ENCODE results near the gene ACBD3.

Gene ACBD3

GRCh38 chr1:226186124-226187018, at the start of gene ACBD3:
Gene ACBD3, minus strand, starts transcription at chr1:226186741. Its CDS starts 66 bp downstream, at chr1:226186675.
- FAIRE-seq (peak; percentile 96), DNase-seq (ENCODE audit: insufficient read length, low spot score) (peak; percentile 93)

GRCh38 chr1:226233806-226234205, 47.3 kb upstream of the ACBD3 start:
- FAIRE-seq (peak; percentile 73), DNase-seq (ENCODE audit: insufficient read length, low spot score) (no peak)

GRCh38 chr1:226233293-226233692, 46.8 kb upstream of the ACBD3 start:
- FAIRE-seq, result peak; percentile 85
- no peak for DNase-seq (ENCODE audit: insufficient read length, low spot score)

- FAIRE-seq (peak; percentile 93), DNase-seq (ENCODE audit: insufficient read length, low spot score) (no peak)
Observed at GRCh38 chr1:226226601-226227000, 40.1 kb upstream of the ACBD3 start.

- DNase-seq (ENCODE audit: insufficient read length, low spot score) (peak; percentile 58), FAIRE-seq (peak; percentile 35)
Observed at GRCh38 chr1:226223786-226224244, 37.3 kb upstream of the ACBD3 start.

GRCh38 chr1:226223157-226223785, 36.7 kb upstream of the ACBD3 start, which contains the start of gene MIXL1:
Gene MIXL1, plus strand, starts transcription at chr1:226223664. Its CDS starts 18 bp downstream, at chr1:226223682.
- DNase-seq (ENCODE audit: insufficient read length, low spot score), result peak; percentile 40

GRCh38 chr1:226222686-226223085, 36.1 kb upstream of the ACBD3 start:
- no peak for DNase-seq (ENCODE audit: insufficient read length, low spot score)
- no peak for FAIRE-seq

More at GRCh38 chr1:226223157-226223785, 36.7 kb upstream of the ACBD3 start, which contains the start of gene MIXL1:
- no peak for FAIRE-seq

- DNase-seq (ENCODE audit: insufficient read length, low spot score) (no peak), FAIRE-seq (no peak)
Observed at GRCh38 chr1:226220473-226221189, 34.1 kb upstream of the ACBD3 start.

GRCh38 chr1:226217273-226217672, 30.7 kb upstream of the ACBD3 start:
- DNase-seq (ENCODE audit: insufficient read length, low spot score), result no peak
- no peak for FAIRE-seq

GRCh38 chr1:226216056-226216455, 29.5 kb upstream of the ACBD3 start:
- FAIRE-seq, result no peak
- no peak for DNase-seq (ENCODE audit: insufficient read length, low spot score)

GRCh38 chr1:226215239-226215638, 28.7 kb upstream of the ACBD3 start:
- DNase-seq (ENCODE audit: insufficient read length, low spot score) (no peak), FAIRE-seq (no peak)

- FAIRE-seq (no peak), DNase-seq (ENCODE audit: insufficient read length, low spot score) (no peak)
Observed at GRCh38 chr1:226212545-226212944, 26.0 kb upstream of the ACBD3 start.

- DNase-seq (ENCODE audit: insufficient read length, low spot score) (no peak), FAIRE-seq (no peak)
Observed at GRCh38 chr1:226211181-226211821, 24.8 kb upstream of the ACBD3 start.

GRCh38 chr1:226210571-226211176, 24.1 kb upstream of the ACBD3 start:
- no peak for FAIRE-seq

GRCh38 chr1:226209307-226210059, 22.9 kb upstream of the ACBD3 start:
- FAIRE-seq, result no peak
- no peak for DNase-seq (ENCODE audit: insufficient read length, low spot score)

More at GRCh38 chr1:226210571-226211176, 24.1 kb upstream of the ACBD3 start:
- no peak for DNase-seq (ENCODE audit: insufficient read length, low spot score)

- DNase-seq (ENCODE audit: insufficient read length, low spot score), result no peak
- FAIRE-seq, result no peak
Observed at GRCh38 chr1:226207048-226207447, 20.5 kb upstream of the ACBD3 start.

- FAIRE-seq (no peak), DNase-seq (ENCODE audit: insufficient read length, low spot score) (no peak)
Observed at GRCh38 chr1:226204198-226204597, 17.7 kb upstream of the ACBD3 start.

GRCh38 chr1:226203655-226204054, 17.1 kb upstream of the ACBD3 start:
- no peak for DNase-seq (ENCODE audit: insufficient read length, low spot score)
- no peak for FAIRE-seq

- FAIRE-seq, result no peak
- DNase-seq (ENCODE audit: insufficient read length, low spot score), result no peak
Observed at GRCh38 chr1:226203240-226203639, 16.7 kb upstream of the ACBD3 start.

All from GM19239 (cell line).